GM23338 (cell line): ENCODE results near the gene TBC1D9. TPM values are rescaled to one million over a fixed set of nuclear protein-coding genes. Genes with fewer than 3 reads are reported as not detected.

Source experiments
- ATAC-seq: fragments of 200-7000 bp; cut with Tn5 transposase; 3 replicates; pipeline ENCODE4 v1.9.1; 2020
- DNase-seq: peaks from one replicate; pipeline ENCODE4 v3.0.0-alpha.2; 2015; ENCODE audit warnings: low spot score
- H2AFZ ChIP-seq: fragments of 200-600 bp; sonication (generic); 2 replicates; pipeline ENCODE4 v1.8.0; 2016; ENCODE audit warnings: antibody characterized with exemption, mild to moderate bottlenecking, moderate library complexity
- H3F3A ChIP-seq: fragments of 200-600 bp; sonication (generic); replicated peaks from 2 replicates; pipeline ENCODE4 v1.8.0; 2017; ENCODE audit warnings: antibody characterized with exemption, mixed run types, low read depth
- H3K27ac ChIP-seq: fragments of 200-600 bp; sonication (generic); 2 replicates; pipeline ENCODE4 v1.6.1; 2016; ENCODE audit warnings: low read depth
- H3K27me3 ChIP-seq: fragments of 200-600 bp; sonication (generic); 2 replicates; pipeline ENCODE4 v1.8.0; 2016; ENCODE audit warnings: mild to moderate bottlenecking, mixed run types, moderate library complexity; ENCODE audit not compliant: insufficient read depth
- H3K36me3 ChIP-seq: fragments of 200-600 bp; sonication (generic); 2 replicates; pipeline ENCODE4 v1.8.0; 2016; ENCODE audit warnings: mild to moderate bottlenecking; ENCODE audit not compliant: insufficient read depth
- H3K4me1 ChIP-seq: fragments of 200-600 bp; sonication (generic); 2 replicates; pipeline ENCODE4 v1.8.0; 2016; ENCODE audit warnings: mild to moderate bottlenecking, moderate library complexity; ENCODE audit not compliant: insufficient read depth
- H3K4me2 ChIP-seq: fragments of 200-600 bp; sonication (generic); 2 replicates; pipeline ENCODE4 v1.7.1; 2017; ENCODE audit warnings: mixed run types
- H3K4me3 ChIP-seq: fragments of 200-600 bp; sonication (generic); 2 replicates; pipeline ENCODE4 v1.6.1; 2016; ENCODE audit warnings: mixed run types
- H3K79me2 ChIP-seq: fragments of 200-600 bp; sonication (generic); replicated peaks from 2 replicates; pipeline ENCODE4 v1.8.0; 2017; ENCODE audit warnings: mild to moderate bottlenecking; ENCODE audit not compliant: insufficient read depth
- H3K9me2 ChIP-seq: fragments of 200-600 bp; sonication (generic); 2 replicates; pipeline ENCODE4 v1.8.0; 2017; ENCODE audit not compliant: insufficient read depth
- H4K20me1 ChIP-seq: fragments of 200-600 bp; sonication (generic); replicated peaks from 2 replicates; pipeline ENCODE4 v1.8.0; 2017; ENCODE audit warnings: mild to moderate bottlenecking; ENCODE audit not compliant: insufficient read depth
- H3K27ac Mint-ChIP-seq: 2 replicates; pipeline ENCODE4 v1.8.0; 2020; ENCODE audit warnings: inconsistent platforms, mild to moderate bottlenecking, moderate library complexity, mixed read lengths
- H3K27me3 Mint-ChIP-seq: 3 replicates; pipeline ENCODE4 v1.8.0; 2022; ENCODE audit warnings: low read depth, mild to moderate bottlenecking, moderate library complexity, mixed read lengths, inconsistent platforms; ENCODE audit not compliant: insufficient read depth, poor library complexity
- H3K36me3 Mint-ChIP-seq: 3 replicates; pipeline ENCODE4 v1.8.0; 2021; ENCODE audit warnings: low read depth, mild to moderate bottlenecking, inconsistent platforms, moderate library complexity, mixed read lengths
- H3K4me1 Mint-ChIP-seq: 3 replicates; pipeline ENCODE4 v1.8.0; 2020; ENCODE audit warnings: mild to moderate bottlenecking, inconsistent platforms, mixed read lengths
- H3K4me3 Mint-ChIP-seq: 3 replicates; pipeline ENCODE4 v1.8.0; 2021; ENCODE audit warnings: moderate library complexity, mild to moderate bottlenecking, inconsistent platforms, mixed read lengths
- H3K9me3 Mint-ChIP-seq: 3 replicates; pipeline ENCODE4 v1.8.0; 2020; ENCODE audit warnings: moderate library complexity, mild to moderate bottlenecking, inconsistent platforms, mixed read lengths
- CREB1 ChIP-seq: fragments of 250-450 bp; sonication (Bioruptor Pico); IDR thresholded peaks from 2 replicates; pipeline ENCODE4 v1.5.0; 2020; ENCODE audit warnings: low read depth, mild to moderate bottlenecking, moderate library complexity
- EZH2phosphoT487 ChIP-seq: fragments of 200-600 bp; sonication (generic); IDR thresholded peaks from one replicate; pipeline ENCODE4 v1.8.1; 2018; ENCODE audit warnings: antibody characterized with exemption; ENCODE audit not compliant: unreplicated experiment
- NANOG ChIP-seq: IDR thresholded peaks from 2 replicates; pipeline ENCODE4 v1.6.1; 2016; ENCODE audit warnings: antibody characterized with exemption, borderline replicate concordance
- POLR2AphosphoS5 ChIP-seq: IDR thresholded peaks from 2 replicates; pipeline ENCODE4 v1.6.1; 2016; ENCODE audit warnings: antibody characterized with exemption, low read depth
- ZNF114 ChIP-seq: fragments of 250-450 bp; sonication (Bioruptor Pico); IDR thresholded peaks from 2 replicates; pipeline ENCODE4 v1.5.0; 2020; ENCODE audit warnings: mild to moderate bottlenecking, moderate library complexity
- ZNF331 ChIP-seq: fragments of 250-450 bp; sonication (Bioruptor Pico); IDR thresholded peaks from 2 replicates; pipeline ENCODE4 v1.5.0; 2020; ENCODE audit warnings: low read depth, mild to moderate bottlenecking, moderate library complexity
- polyA plus RNA-seq: library from polyadenylated mRNA; unstranded; fragments of >200 nt; fragmentation: Nextera tagmentation; extraction: Ambion mirVana; gene quantifications from 2 replicates; pipeline ENCODE4 v1.2.1, GENCODE V29; 2016
- total RNA-seq: library from RNA; depleted of rRNA; stranded (reverse); fragments of >200 nt; shearing (Covaris generic); gene quantifications from 2 replicates; pipeline ENCODE4 v1.2.3, GENCODE V29; 2014
- TF ChIP-seq, protein P1 (sequence below): fragments of 250-450 bp; sonication (Bioruptor Pico); IDR thresholded peaks from 2 replicates; pipeline ENCODE4 v1.5.0; 2020; ENCODE audit warnings: mild to moderate bottlenecking, moderate library complexity

Gene TBC1D9
- total and polyA plus RNA-seq, 2 experiments from 2014 or later: 0.03 to 0.56 TPM

- Mint-ChIP-seq H3K27ac (no peak overlapping the region), H3K4me3 (no peak overlapping the region), H3K4me1 (no peaks in the 10 kb centered on the region), H3K9me3 (no peaks in the 10 kb centered on the region), H3K27me3 (peaks cover 2% of the 10 kb centered on the region), H3K36me3 (0 out of 3 replicates have a peak, but pooled peaks cover 3% of the 10 kb centered on the region)
- Histone ChIP-seq H3K79me2 (no peaks in the 10 kb centered on the region), H3K27ac (no peak overlapping the region), H3K4me1 (peaks cover 18% of the 10 kb centered on the region), H3K4me3 (no peak overlapping the region), H2AFZ (no peak overlapping the region), H3K36me3 (no peaks in the 10 kb centered on the region), H3F3A (no peaks in the 10 kb centered on the region), H3K9me2 (peaks cover 5% of the 10 kb centered on the region; the same call in 1 of the 2 replicates), H4K20me1 (no peaks in the 10 kb centered on the region), H3K27me3 (no peaks in the 10 kb centered on the region), H3K4me2 (no peak overlapping the region)
- DNase-seq (no peak), ATAC-seq (no peak)
- TF ChIP-seq ZNF114 (no peak), NANOG (no peak), CREB1 (CRISPR knock-in tag) (no peak), EZH2phosphoT487 (no peak)
- TF ChIP-seq, protein P1, sequence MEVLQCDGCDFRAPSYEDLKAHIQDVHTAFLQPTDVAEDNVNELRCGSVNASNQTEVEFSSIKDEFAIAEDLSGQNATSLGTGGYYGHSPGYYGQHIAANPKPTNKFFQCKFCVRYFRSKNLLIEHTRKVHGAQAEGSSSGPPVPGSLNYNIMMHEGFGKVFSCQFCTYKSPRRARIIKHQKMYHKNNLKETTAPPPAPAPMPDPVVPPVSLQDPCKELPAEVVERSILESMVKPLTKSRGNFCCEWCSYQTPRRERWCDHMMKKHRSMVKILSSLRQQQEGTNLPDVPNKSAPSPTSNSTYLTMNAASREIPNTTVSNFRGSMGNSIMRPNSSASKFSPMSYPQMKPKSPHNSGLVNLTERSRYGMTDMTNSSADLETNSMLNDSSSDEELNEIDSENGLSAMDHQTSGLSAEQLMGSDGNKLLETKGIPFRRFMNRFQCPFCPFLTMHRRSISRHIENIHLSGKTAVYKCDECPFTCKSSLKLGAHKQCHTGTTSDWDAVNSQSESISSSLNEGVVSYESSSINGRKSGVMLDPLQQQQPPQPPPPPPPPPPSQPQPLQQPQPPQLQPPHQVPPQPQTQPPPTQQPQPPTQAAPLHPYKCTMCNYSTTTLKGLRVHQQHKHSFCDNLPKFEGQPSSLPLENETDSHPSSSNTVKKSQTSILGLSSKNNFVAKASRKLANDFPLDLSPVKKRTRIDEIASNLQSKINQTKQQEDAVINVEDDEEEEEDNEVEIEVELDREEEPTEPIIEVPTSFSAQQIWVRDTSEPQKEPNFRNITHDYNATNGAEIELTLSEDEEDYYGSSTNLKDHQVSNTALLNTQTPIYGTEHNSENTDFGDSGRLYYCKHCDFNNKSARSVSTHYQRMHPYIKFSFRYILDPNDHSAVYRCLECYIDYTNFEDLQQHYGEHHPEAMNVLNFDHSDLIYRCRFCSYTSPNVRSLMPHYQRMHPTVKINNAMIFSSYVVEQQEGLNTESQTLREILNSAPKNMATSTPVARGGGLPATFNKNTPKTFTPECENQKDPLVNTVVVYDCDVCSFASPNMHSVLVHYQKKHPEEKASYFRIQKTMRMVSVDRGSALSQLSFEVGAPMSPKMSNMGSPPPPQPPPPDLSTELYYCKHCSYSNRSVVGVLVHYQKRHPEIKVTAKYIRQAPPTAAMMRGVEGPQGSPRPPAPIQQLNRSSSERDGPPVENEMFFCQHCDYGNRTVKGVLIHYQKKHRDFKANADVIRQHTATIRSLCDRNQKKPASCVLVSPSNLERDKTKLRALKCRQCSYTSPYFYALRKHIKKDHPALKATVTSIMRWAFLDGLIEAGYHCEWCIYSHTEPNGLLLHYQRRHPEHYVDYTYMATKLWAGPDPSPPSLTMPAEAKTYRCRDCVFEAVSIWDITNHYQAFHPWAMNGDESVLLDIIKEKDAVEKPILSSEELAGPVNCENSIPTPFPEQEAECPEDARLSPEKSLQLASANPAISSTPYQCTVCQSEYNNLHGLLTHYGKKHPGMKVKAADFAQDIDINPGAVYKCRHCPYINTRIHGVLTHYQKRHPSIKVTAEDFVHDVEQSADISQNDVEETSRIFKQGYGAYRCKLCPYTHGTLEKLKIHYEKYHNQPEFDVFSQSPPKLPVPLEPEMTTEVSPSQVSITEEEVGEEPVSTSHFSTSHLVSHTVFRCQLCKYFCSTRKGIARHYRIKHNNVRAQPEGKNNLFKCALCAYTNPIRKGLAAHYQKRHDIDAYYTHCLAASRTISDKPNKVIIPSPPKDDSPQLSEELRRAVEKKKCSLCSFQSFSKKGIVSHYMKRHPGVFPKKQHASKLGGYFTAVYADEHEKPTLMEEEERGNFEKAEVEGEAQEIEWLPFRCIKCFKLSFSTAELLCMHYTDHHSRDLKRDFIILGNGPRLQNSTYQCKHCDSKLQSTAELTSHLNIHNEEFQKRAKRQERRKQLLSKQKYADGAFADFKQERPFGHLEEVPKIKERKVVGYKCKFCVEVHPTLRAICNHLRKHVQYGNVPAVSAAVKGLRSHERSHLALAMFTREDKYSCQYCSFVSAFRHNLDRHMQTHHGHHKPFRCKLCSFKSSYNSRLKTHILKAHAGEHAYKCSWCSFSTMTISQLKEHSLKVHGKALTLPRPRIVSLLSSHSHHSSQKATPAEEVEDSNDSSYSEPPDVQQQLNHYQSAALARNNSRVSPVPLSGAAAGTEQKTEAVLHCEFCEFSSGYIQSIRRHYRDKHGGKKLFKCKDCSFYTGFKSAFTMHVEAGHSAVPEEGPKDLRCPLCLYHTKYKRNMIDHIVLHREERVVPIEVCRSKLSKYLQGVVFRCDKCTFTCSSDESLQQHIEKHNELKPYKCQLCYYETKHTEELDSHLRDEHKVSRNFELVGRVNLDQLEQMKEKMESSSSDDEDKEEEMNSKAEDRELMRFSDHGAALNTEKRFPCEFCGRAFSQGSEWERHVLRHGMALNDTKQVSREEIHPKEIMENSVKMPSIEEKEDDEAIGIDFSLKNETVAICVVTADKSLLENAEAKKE: no peak
Measured at GRCh38 chr4:140621161-140621560, 135.0 kb downstream of the TBC1D9 start.

- H3K36me3 Mint-ChIP-seq: no peaks in the 10 kb centered on the region
- TF ChIP-seq POLR2AphosphoS5 (no peak), ZNF331 (CRISPR knock-in tag) (no peak)
- peaks cover 5% of the 10 kb centered on the region; the same call in 1 of the 2 replicates for H3K9me2 ChIP-seq
- no peaks in the 10 kb centered on the region for H3K79me2 ChIP-seq
- H3K4me1 Mint-ChIP-seq: no peaks in the 10 kb centered on the region
- H3K36me3 ChIP-seq: no peaks in the 10 kb centered on the region
- peak overlapping the region; percentile 23; the same call in 1 of the 2 replicates for H2AFZ ChIP-seq
- H3K27me3 Mint-ChIP-seq: no peaks in the 10 kb centered on the region
- peaks cover 18% of the 10 kb centered on the region for H3K4me1 ChIP-seq
- H3F3A ChIP-seq: no peaks in the 10 kb centered on the region
- no peaks in the 10 kb centered on the region for H3K27me3 ChIP-seq
- H3K27ac ChIP-seq: 0 out of 2 replicates have a peak overlapping the region, but pooled peaks have one; percentile 1
- H3K4me2 ChIP-seq: peak overlapping the region; percentile 22; the same call in 1 of the 2 replicates
- peak; percentile 85 for ATAC-seq
- H3K27ac Mint-ChIP-seq: no peak overlapping the region
- no peaks in the 10 kb centered on the region for H3K9me3 Mint-ChIP-seq
- no peaks in the 10 kb centered on the region for H4K20me1 ChIP-seq
- peak; percentile 22 for DNase-seq
- H3K4me3 ChIP-seq: no peak overlapping the region
- H3K4me3 Mint-ChIP-seq: no peak overlapping the region
Measured at GRCh38 chr4:140617499-140618248, 138.5 kb downstream of the TBC1D9 start.
